K562 (cell line): Measurements from ENCODE around the gene CDK5R1. TPM values are rescaled to one million over a fixed set of nuclear protein-coding genes. Genes with fewer than 3 reads are reported as not detected.

ENCODE experiments used
- ATAC-seq: fragments of 200-7000 bp; cut with Tn5 transposase; 3 replicates; pipeline ENCODE4 v1.9.1; 2020; ENCODE audit warnings: moderate library complexity
- BruUV-seq: library from RNA; stranded (reverse); fragments of 400-500 nt; replicated peaks from 2 replicates; lab custom pipeline; 2021; lab: Mats Ljungman, UMichigan
- CTCF ChIA-PET: fragments of 300-600 bp; formaldehyde crosslinking; extraction: SDS; loops from one replicate; lab custom pipeline; 2021; ENCODE audit warnings: low intra/inter-chr PET ratio; lab: Yijun Ruan, JAX
- POLR2A ChIA-PET: fragments of 300-600, 350-650 bp; sonication (Branson Sonifier 250); formaldehyde crosslinking; extraction: SDS; loops from one replicate; lab custom pipeline; 2021; ENCODE audit warnings: antibody characterized with exemption, inconsistent platforms; lab: Yijun Ruan, JAX
- DNase-seq, 4 experiments: peaks; one replicate each; pipeline versions ENCODE4 v3.0.0 to v3.0.0-alpha.2; 2011 to 2018; ENCODE audit warnings: low spot score in 3 of 4, mixed read lengths in 3 of 4; ENCODE audit errors: extremely low read depth in 1 of 4
- FAIRE-seq: peaks from 2 replicates; lab custom pipeline; 2011; peaks lifted over from hg19 to GRCh38; lab: Jason Lieb, UNC
- H2AFZ ChIP-seq: 2 replicates; pipeline ENCODE4 v1.6.0; 2011; ENCODE audit warnings: low read depth, low read length, control low read depth, inconsistent platforms
- H3K27ac ChIP-seq: fragments of 200-600 bp; 3 replicates; pipeline ENCODE4 v1.8.0; 2011; ENCODE audit warnings: low read depth, mild to moderate bottlenecking, control low read depth, inconsistent platforms, low read length, moderate library complexity, mixed read lengths; ENCODE audit errors: extremely low read depth
- H3K27me3 ChIP-seq, 2 experiments: fragments of 300-600 bp in 1 of 2; 2 replicates in 1 of 2; 3 replicates in 1 of 2; pipeline versions ENCODE4 v1.6.0 to v1.8.0; 2011; ENCODE audit warnings: inconsistent platforms in 2 of 2, low read length in 2 of 2, mild to moderate bottlenecking in 1 of 2, mixed read lengths in 1 of 2, moderate library complexity in 1 of 2; ENCODE audit not compliant: control insufficient read depth in 2 of 2, insufficient read depth in 2 of 2
- H3K36me3 ChIP-seq: fragments of 300-600 bp; 3 replicates; pipeline ENCODE4 v1.8.0; 2011; ENCODE audit warnings: mild to moderate bottlenecking, low read length, inconsistent platforms; ENCODE audit not compliant: control insufficient read depth, insufficient read depth
- H3K4me1 ChIP-seq, 2 experiments: fragments of 200-600 bp in 1 of 2; replicated peaks in 1 of 2; 2 replicates in 1 of 2; 3 replicates in 1 of 2; pipeline versions ENCODE4 v1.5.1 to v1.8.0; 2011; ENCODE audit warnings: inconsistent platforms in 2 of 2, low read length in 2 of 2, mild to moderate bottlenecking in 1 of 2, mixed read lengths in 1 of 2, moderate library complexity in 1 of 2; ENCODE audit not compliant: control insufficient read depth in 2 of 2, insufficient read depth in 2 of 2
- H3K4me2 ChIP-seq: 2 replicates; pipeline ENCODE4 v1.6.1; 2011; ENCODE audit warnings: low read length, control low read depth, inconsistent platforms, mixed read lengths; ENCODE audit not compliant: insufficient read depth
- H3K4me3 ChIP-seq: fragments of 200-600 bp; sonication (generic), shearing (Covaris generic); 2 replicates; pipeline ENCODE4 v1.5.1; 2016; ENCODE audit warnings: control low read depth, inconsistent platforms
- H3K79me2 ChIP-seq: fragments of 200-600 bp; 3 replicates; pipeline ENCODE4 v1.8.0; 2011; ENCODE audit warnings: low read length, inconsistent platforms; ENCODE audit not compliant: control insufficient read depth, insufficient read depth
- H3K9ac ChIP-seq, 2 experiments: 2 replicates each; pipeline versions ENCODE4 v1.6.0 to v1.6.1; 2011; ENCODE audit warnings: low read depth in 2 of 2, low read length in 2 of 2, control low read depth in 1 of 2, inconsistent platforms in 1 of 2, mild to moderate bottlenecking in 1 of 2, mixed read lengths in 1 of 2; ENCODE audit not compliant: insufficient read depth in 1 of 2
- H3K9me1 ChIP-seq: one replicate; pipeline ENCODE4 v1.6.0; 2011; ENCODE audit warnings: inconsistent platforms, mild to moderate bottlenecking, low read length, moderate library complexity; ENCODE audit not compliant: control insufficient read depth, insufficient read depth
- H3K9me3 ChIP-seq: replicated peaks from 2 replicates; pipeline ENCODE4 v1.5.1; 2011; ENCODE audit warnings: low read depth, low read length, inconsistent platforms; ENCODE audit not compliant: control insufficient read depth, insufficient read depth
- H4K20me1 ChIP-seq: replicated peaks from 2 replicates; pipeline ENCODE4 v1.6.1; 2011; ENCODE audit warnings: low read length, inconsistent platforms, mixed read lengths; ENCODE audit not compliant: control insufficient read depth, insufficient read depth
- HDAC1 ChIP-seq, 2 experiments: fragments of 450-650 bp; IDR thresholded peaks; 2 replicates each; pipeline ENCODE4 v1.6.1; 2016 to 2017; ENCODE audit warnings: inconsistent platforms in 1 of 2, mild to moderate bottlenecking in 1 of 2, moderate library complexity in 1 of 2
- POLR2G ChIP-seq: fragments of 200-400 bp; formaldehyde crosslinking; IDR thresholded peaks from 2 replicates; pipeline ENCODE4 v1.6.1; 2017; ENCODE audit warnings: low read depth, mild to moderate bottlenecking, antibody characterized with exemption, low read length, moderate library complexity
- WGBS: fragments of 100-300 bp; shearing (Covaris generic); methylation state at CpG from one replicate; pipeline ENCODE4 v1.1.6; 2016; ENCODE audit warnings: low coverage, mixed read lengths; ENCODE audit not compliant: insufficient coverage; ENCODE audit errors: missing lambda C conversion rate; 5-methylcytosine and 5-hydroxymethylcytosine counted together
- in situ Hi-C: fragments of 300-500 bp; cut with MboI; formaldehyde crosslinking; loops from 4 replicates; pipeline ENCODE4 v1.15.0; 2018; ENCODE audit warnings: inconsistent platforms, mixed read lengths
- intact Hi-C: fragments of 100-400 bp; cut with micrococcal nuclease; formaldehyde crosslinking; loops from 2 replicates; pipeline ENCODE4 v1.14.2; 2022
- polyA plus RNA-seq, 8 experiments: library from polyadenylated mRNA; depleted of rRNA in 4 of 8; stranded (reverse) in 5 of 8; unstranded in 3 of 8; fragments of >200 nt; fragmentation: Nextera tagmentation in 2 of 8; fragmentation: Illumina TruSeq in 1 of 8; extraction: Ambion mirVana in 2 of 8; extraction: Trizol in 1 of 8; gene quantifications; 2 replicates each; pipeline versions ENCODE4 v1.2.1 to v1.2.3, GENCODE V29; 2011 to 2014; ENCODE audit warnings: inconsistent platforms in 1 of 8, missing spikeins in 1 of 8
- total RNA-seq, 7 experiments: library from RNA; depleted of rRNA in 6 of 7; stranded (reverse); fragments of >200 nt in 6 of 7; fragmentation: Illumina TruSeq in 2 of 7; extraction: Trizol in 2 of 7; gene quantifications; 2 replicates each; pipeline versions ENCODE4 v1.2.1 to v1.2.3, GENCODE V29; 2011 to 2021; ENCODE audit warnings: low replicate concordance in 1 of 7

The CDK5R1 gene
- total and polyA plus RNA-seq, 9 of the 15 experiments (the other 6 are each of a cell fraction or from before 2014, with no cell fraction given): 0.10 to 4.8 (median 2.3) TPM

GRCh38 chr17:32490101-32490482 is 3.3 kb downstream of the CDK5R1 start:
- H3K4me1 ChIP-seq: peaks cover 16 to 48% of the 10 kb centered on the region in 2 experiments; a peak in 4 of 5 replicates
- no peak for DNase-seq
- no peaks in the 10 kb centered on the region for H3K9me1 ChIP-seq
- 76% methylated on average over 11 of the region's 16 CpGs for WGBS
- H3K9ac ChIP-seq: peak overlapping the region in 1 of 2 experiments; percentile 72; a peak in 2 of 4 replicates
- in situ Hi-C loops: no loop called here
- H3K9me3 ChIP-seq: no peaks in the 10 kb centered on the region
- no peak overlapping the region for H3K4me3 ChIP-seq
- TF ChIP-seq HDAC1 (IDR thresholded peaks at IDR 0.05) (no peak), POLR2G (0 out of 2 replicates have a peak, but pooled peaks have one; percentile 37)
- TF ChIP-seq, all 486 proteins: peak for 1
- H4K20me1 ChIP-seq: 0 out of 2 replicates have a peak, but pooled peaks cover 2% of the 10 kb centered on the region
- ATAC-seq (no peak), FAIRE-seq (no peak)
- H3K36me3 ChIP-seq: peaks cover 35% of the 10 kb centered on the region; the same call in 2 of the 3 replicates
- ChIA-PET POLR2A (interaction anchor here (0.7 kb wide), 1 partner anchor 1381 kb away, joined by 3 read pairs; no protein-coding TSS in a partner anchor), CTCF (no interaction called here)
- no TSS peak for BruUV-seq
- H2AFZ ChIP-seq: no peak overlapping the region
- H3K4me2 ChIP-seq: no peak overlapping the region
- no peak overlapping the region for H3K27ac ChIP-seq
- H3K27me3 ChIP-seq: no peaks in the 10 kb centered on the region
- H3K79me2 ChIP-seq: peaks cover 17% of the 10 kb centered on the region; the same call in 2 of the 3 replicates
- intact Hi-C loops: no loop called here
